Subcutaneous adipose tissue (tissue), 4 donors: Measurements from ENCODE around the gene AKR1C4. TPM values are rescaled to one million over a fixed set of nuclear protein-coding genes. Genes with fewer than 3 reads are reported as not detected.

ENCODE experiments used
- total RNA-seq, 4 donors: library from RNA; depleted of rRNA; stranded (reverse); fragments of >200 nt; gene quantifications; one replicate each; pipeline ENCODE4 v1.1.0, GENCODE V29; 2016
- TF ChIP-seq, protein P1 (sequence below): fragments of 450-650 bp; IDR thresholded peaks from one replicate; pipeline ENCODE4 v1.5.1; 2016; ENCODE audit warnings: low read depth, mild to moderate bottlenecking, control low read depth, antibody characterized with exemption, moderate library complexity

Gene AKR1C4
- total RNA-seq, 4 donors from 2014 or later, result not detected

GRCh38 chr10:5157501-5157900 lies 39.1 kb upstream of the AKR1C4 start:
- TF ChIP-seq, protein P1, sequence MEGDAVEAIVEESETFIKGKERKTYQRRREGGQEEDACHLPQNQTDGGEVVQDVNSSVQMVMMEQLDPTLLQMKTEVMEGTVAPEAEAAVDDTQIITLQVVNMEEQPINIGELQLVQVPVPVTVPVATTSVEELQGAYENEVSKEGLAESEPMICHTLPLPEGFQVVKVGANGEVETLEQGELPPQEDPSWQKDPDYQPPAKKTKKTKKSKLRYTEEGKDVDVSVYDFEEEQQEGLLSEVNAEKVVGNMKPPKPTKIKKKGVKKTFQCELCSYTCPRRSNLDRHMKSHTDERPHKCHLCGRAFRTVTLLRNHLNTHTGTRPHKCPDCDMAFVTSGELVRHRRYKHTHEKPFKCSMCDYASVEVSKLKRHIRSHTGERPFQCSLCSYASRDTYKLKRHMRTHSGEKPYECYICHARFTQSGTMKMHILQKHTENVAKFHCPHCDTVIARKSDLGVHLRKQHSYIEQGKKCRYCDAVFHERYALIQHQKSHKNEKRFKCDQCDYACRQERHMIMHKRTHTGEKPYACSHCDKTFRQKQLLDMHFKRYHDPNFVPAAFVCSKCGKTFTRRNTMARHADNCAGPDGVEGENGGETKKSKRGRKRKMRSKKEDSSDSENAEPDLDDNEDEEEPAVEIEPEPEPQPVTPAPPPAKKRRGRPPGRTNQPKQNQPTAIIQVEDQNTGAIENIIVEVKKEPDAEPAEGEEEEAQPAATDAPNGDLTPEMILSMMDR, result no peak

- TF ChIP-seq, protein P1, result no peak
These were observed 37.5 kb upstream of the AKR1C4 start for GRCh38 chr10:5159126-5159525.

DNA sequence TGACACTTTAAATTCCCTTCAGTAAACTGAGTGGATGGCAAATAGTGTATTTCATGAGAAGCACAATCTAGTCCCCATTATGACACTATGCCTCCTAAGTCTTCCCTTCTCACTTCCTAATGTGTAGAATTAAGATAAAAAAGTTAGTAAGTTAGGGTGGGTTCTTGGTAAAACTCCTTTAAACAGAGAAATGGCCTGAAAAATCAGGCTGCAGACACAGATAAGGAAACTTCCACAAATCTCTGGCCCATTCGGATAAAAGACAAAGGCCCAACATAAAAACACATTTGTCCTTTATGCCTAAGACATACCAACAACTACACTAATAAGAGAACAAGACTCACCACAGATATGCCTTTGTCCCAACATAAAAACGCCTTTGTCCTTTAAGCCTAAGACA lies 33.1 kb upstream of the AKR1C4 start:
- TF ChIP-seq, protein P1, result no peak

GRCh38 chr10:5165738-5166137 lies 30.9 kb upstream of the AKR1C4 start:
- TF ChIP-seq, protein P1, result no peak

DNA sequence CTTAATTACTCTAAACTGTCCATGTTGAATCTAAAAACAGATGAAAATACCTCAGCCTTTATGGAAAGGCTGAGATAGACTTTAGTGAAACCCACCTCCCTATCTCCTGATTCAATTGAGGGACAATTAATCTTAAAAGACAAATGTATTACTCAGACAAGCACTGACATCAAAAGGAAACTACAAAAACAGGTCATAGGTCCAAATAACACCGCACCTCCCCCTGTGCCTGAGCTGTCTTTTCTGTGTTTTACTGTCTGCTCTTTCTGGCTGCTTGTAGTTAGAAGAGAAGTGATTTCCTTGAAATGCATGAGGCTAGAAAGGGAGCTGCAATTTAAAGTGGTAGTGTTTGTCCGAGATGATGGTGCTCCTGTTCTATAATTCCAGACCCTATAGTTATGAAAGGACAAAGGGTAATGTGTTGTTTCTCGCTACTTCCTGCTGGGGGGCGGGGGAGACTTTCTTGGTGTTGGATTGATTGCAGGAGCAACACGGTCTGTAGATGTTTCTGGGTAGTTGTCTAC lies 27.7 kb upstream of the AKR1C4 start:
- TF ChIP-seq, protein P1, result no peak

DNA sequence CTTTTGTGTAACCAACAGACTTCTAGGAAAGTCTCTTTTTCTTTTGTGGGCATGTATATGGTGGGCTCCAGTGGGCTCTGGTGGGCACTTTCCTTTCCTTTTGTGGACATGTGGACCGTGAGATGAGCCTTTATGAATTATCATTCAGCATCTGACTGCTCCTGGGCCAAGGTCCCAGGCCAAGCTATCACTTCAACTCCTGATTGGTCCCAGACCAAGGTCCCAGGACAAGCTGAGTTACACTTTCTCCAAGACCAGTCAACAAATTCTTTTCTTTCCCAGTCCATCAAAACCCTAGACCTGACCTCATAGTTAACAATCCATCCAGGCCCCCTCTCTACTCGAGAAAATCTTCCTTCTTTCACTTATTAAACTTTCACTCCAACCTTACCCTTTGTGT lies 12.7 kb upstream of the AKR1C4 start:
- TF ChIP-seq, protein P1, result no peak

DNA sequence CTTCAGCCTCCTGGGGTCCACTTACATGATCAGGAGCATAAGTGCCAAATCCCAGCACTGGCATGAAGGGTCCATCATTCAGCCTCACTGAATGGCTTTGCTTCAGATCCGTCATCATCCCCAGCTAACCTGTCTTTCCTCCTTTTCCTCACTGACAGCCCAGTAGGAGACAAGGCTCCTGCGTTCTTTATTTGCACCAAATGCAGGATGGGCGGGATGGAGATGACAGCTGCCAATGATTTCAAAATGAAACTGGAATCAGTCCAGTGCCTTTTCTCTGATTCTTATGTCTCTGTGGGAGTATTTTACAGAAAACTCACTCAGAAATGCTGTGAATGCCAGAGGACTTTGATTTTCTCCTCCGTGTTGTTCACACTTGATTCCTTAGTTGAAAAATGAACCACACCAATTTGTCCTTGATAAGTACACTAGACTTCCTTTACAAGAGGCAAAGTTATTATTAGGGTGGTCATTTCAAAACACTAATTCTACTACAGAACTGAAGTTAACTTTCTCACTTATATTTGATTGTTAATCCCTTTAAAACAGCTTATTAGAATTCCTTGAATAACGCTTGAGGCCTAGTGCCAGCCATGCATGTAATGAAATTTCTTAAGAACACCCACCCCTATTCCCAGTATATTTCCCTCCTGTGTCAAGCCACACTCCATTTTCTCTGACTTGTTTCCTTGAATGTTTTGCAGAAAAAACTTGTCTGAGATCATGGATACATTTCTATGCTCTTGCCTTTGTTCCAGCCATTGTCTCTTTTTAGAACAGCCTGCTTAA lies 11.5 kb upstream of the AKR1C4 start, which contains the start of gene AKR1C8:
TSS of gene AKR1C8 (minus strand) at position 164 of the 789 bp plus-strand sequence. CDS start at position 118, 46 bp downstream.
- TF ChIP-seq, protein P1, result no peak
